ENCODE data around the gene PRDM16. TPM values are rescaled to one million over a fixed set of nuclear protein-coding genes. Genes with fewer than 3 reads are reported as not detected.

The PRDM16 gene
- total and polyA plus RNA-seq, 2 of the 4 experiments (the other 2 are of a cell fraction): 0.02 TPM; not detected in 1

GRCh38 chr1:3073489-3074296, 4.7 kb downstream of the PRDM16 start:
- POLR2A ChIA-PET (ENCODE audit: unreplicated experiment): no interaction called here
- no peak for DNase-seq

More at GRCh38 chr1:3073489-3074296, 4.7 kb downstream of the PRDM16 start:
- Histone ChIP-seq H2BK120ac (ENCODE audit: low read depth, low read length) (no peak overlapping the region), H2AFZ (replicated peaks; ENCODE audit: low read length, poor library complexity) (peak overlapping the region; percentile 8), H4K8ac (ENCODE audit: low read depth in 2 of 2, low read length in 2 of 2) (no peak overlapping the region), H4K5ac (ENCODE audit: low read depth, low read length) (no peak overlapping the region), H3K14ac (replicated peaks; ENCODE audit: low read depth, low read length) (no peak overlapping the region), H3K23ac (ENCODE audit: low read depth, low read length) (no peak overlapping the region), H4K91ac (ENCODE audit: insufficient read depth, low read depth, low read length) (no peak overlapping the region), H2BK20ac (ENCODE audit: low read depth, low read length) (no peak overlapping the region), H3K56ac (ENCODE audit: extremely low read depth, insufficient read depth, low read length) (no peak overlapping the region), H3K9ac (ENCODE audit: low read depth, low read length) (no peak overlapping the region), H3K4me2 (ENCODE audit: low read depth, low read length) (no peak overlapping the region), H2AK9ac (replicated peaks; ENCODE audit: low read depth, low read length, poor library complexity) (no peak overlapping the region), H4K20me1 (ENCODE audit: insufficient read depth, low read length) (no peaks in the 10 kb centered on the region), H3K4ac (ENCODE audit: low read depth, low read length) (no peak overlapping the region), H3K4me1 (ENCODE audit: control insufficient read depth, insufficient read depth, low read length) (peaks cover 2% of the 10 kb centered on the region; the same call in 1 of the 2 replicates), H3K9me3 (ENCODE audit: control insufficient read depth, insufficient read depth, low read length) (no peaks in the 10 kb centered on the region), H3K27me3 (ENCODE audit: control insufficient read depth, insufficient read depth, low read length) (peaks cover 54% of the 10 kb centered on the region), H3K27ac (ENCODE audit: insufficient read depth, low read length) (no peak overlapping the region), H3K4me3 (ENCODE audit: insufficient read depth, low read depth, low read length) (no peak overlapping the region), H3K9me1 (ENCODE audit: insufficient read depth, low read length) (no peaks in the 10 kb centered on the region), H3K18ac (ENCODE audit: low read depth, low read length) (no peak overlapping the region), H2BK15ac (ENCODE audit: low read depth, low read length) (no peak overlapping the region), H3K79me1 (ENCODE audit: low read depth in 1 of 2, low read length in 2 of 2) (no peaks in the 10 kb centered on the region), H2BK5ac (ENCODE audit: low read depth, low read length, poor library complexity, severe bottlenecking) (no peak overlapping the region), H3K36me3 (ENCODE audit: control insufficient read depth, insufficient read depth, low read length) (no peaks in the 10 kb centered on the region), H2AK5ac (ENCODE audit: low read depth, low read length) (no peak overlapping the region)
- BruUV-seq (replicated peaks): no TSS peak
- ATAC-seq (ENCODE audit: low read depth): no peak
- dilution Hi-C loops (cut with HindIII; ENCODE audit: low sequenced_read_pairs, unreplicated experiment) (no loop called here), intact Hi-C loops (cut with micrococcal nuclease) (loop anchor here (5.0 kb wide), 1 partner anchor 661 kb away; the partner anchor contains the start of gene PEX10), in situ Hi-C loops (cut with MboI; ENCODE audit: low sequenced_read_pairs) (loop anchor here (25.0 kb wide), 1 partner anchor 636 kb away; no protein-coding TSS in a partner anchor)
- TF ChIP-seq SMC3 (IDR thresholded peaks at IDR 0.05; ENCODE audit: low read depth, low read length): no peak
- TF ChIP-seq RCOR1 (IDR thresholded peaks at IDR 0.05; ENCODE audit: insufficient replicate concordance, low read length): no peak
- TF ChIP-seq MXI1 (IDR thresholded peaks at IDR 0.05; ENCODE audit: borderline replicate concordance, low read depth, low read length): no peak
- CTCF ChIA-PET: no interaction called here
- 6% methylated on average over 25 of the region's 82 CpGs; no CpG with 5 or more reads in 1 of the 2 experiments for WGBS, 2 experiments (ENCODE audit: extremely low coverage in 2 of 2, insufficient read length in 1 of 2)
